CD14-positive monocyte (primary cell): Measurements from ENCODE around the gene EPN1. TPM values are rescaled to one million over a fixed set of nuclear protein-coding genes. Genes with fewer than 3 reads are reported as not detected.
A peak's percentile ranks its signal among the peaks of the same experiment; 100 is the strongest.

Experiments used
- DNase-seq, 3 donors: peaks; one replicate each; pipeline ENCODE4 v3.0.0-alpha.2; 2011 to 2022
- H2AFZ ChIP-seq: 2 replicates; pipeline ENCODE4 v1.6.0; 2012; ENCODE audit warnings: mild to moderate bottlenecking, low read depth, low read length, inconsistent platforms; ENCODE audit not compliant: insufficient read depth, poor library complexity, severe bottlenecking
- H3K27ac ChIP-seq, 2 donors: 1 replicate in 1 of 2; 2 replicates in 1 of 2; pipeline ENCODE4 v1.5.1; 2012 to 2013; ENCODE audit warnings: low read length in 2 of 2, control low read depth in 1 of 2, inconsistent platforms in 1 of 2, low read depth in 1 of 2, mild to moderate bottlenecking in 1 of 2
- H3K27me3 ChIP-seq, 2 donors: one replicate each; pipeline versions ENCODE4 v1.6.0 to v1.6.1; 2011 to 2013; ENCODE audit warnings: low read length in 2 of 2; ENCODE audit not compliant: control insufficient read depth in 2 of 2, insufficient read depth in 2 of 2
- H3K36me3 ChIP-seq, 2 donors: replicated peaks in 1 of 2; 1 replicate in 1 of 2; 2 replicates in 1 of 2; pipeline versions ENCODE4 v1.5.1 to v1.6.1; 2012 to 2013; ENCODE audit warnings: low read length in 2 of 2, control low read depth in 1 of 2, inconsistent platforms in 1 of 2, mild to moderate bottlenecking in 1 of 2; ENCODE audit not compliant: insufficient read depth in 2 of 2, control insufficient read depth in 1 of 2
- H3K4me1 ChIP-seq, 2 donors: 1 replicate in 1 of 2; 2 replicates in 1 of 2; pipeline versions ENCODE4 v1.5.1 to v1.6.1; 2012 to 2013; ENCODE audit warnings: low read length in 2 of 2, control low read depth in 1 of 2, inconsistent platforms in 1 of 2, mild to moderate bottlenecking in 1 of 2, moderate library complexity in 1 of 2; ENCODE audit not compliant: insufficient read depth in 2 of 2, control insufficient read depth in 1 of 2
- H3K4me2 ChIP-seq: replicated peaks from 2 replicates; pipeline ENCODE3; 2012; ENCODE audit warnings: low read length, moderate library complexity, mild to moderate bottlenecking; ENCODE audit not compliant: poor library complexity, severe bottlenecking; ENCODE audit errors: extremely low read depth
- H3K4me3 ChIP-seq, 3 experiments: fragments of 200-600 bp in 1 of 3; sonication (generic) in 1 of 3; replicated peaks in 1 of 3; 1 replicate in 2 of 3; 2 replicates in 1 of 3; pipeline ENCODE4 v1.5.1; 2011 to 2013; ENCODE audit warnings: low read length in 3 of 3, mild to moderate bottlenecking in 3 of 3, control low read depth in 2 of 3, low read depth in 2 of 3, inconsistent platforms in 1 of 3, moderate library complexity in 1 of 3
- H3K79me2 ChIP-seq: 2 replicates; pipeline ENCODE4 v1.6.0; 2012; ENCODE audit warnings: mild to moderate bottlenecking, control low read depth, inconsistent platforms, low read length, moderate library complexity; ENCODE audit not compliant: insufficient read depth
- H3K9ac ChIP-seq: 2 replicates; pipeline ENCODE4 v1.6.0; 2017; ENCODE audit warnings: low read length, mild to moderate bottlenecking; ENCODE audit not compliant: insufficient read depth, poor library complexity, severe bottlenecking
- H3K9me3 ChIP-seq, 2 donors: replicated peaks in 1 of 2; 1 replicate in 1 of 2; 2 replicates in 1 of 2; pipeline versions ENCODE4 v1.5.1 to v1.6.1; 2012 to 2013; ENCODE audit warnings: low read length in 2 of 2, control low read depth in 1 of 2; ENCODE audit not compliant: control insufficient read depth in 1 of 2, insufficient read depth in 1 of 2
- H4K20me1 ChIP-seq: 2 replicates; pipeline ENCODE4 v1.6.0; 2012; ENCODE audit warnings: mild to moderate bottlenecking, low read length, control low read depth, moderate library complexity; ENCODE audit not compliant: insufficient read depth
- H3K27ac Mint-ChIP-seq, 7 donors: one replicate each; pipeline ENCODE4 v1.8.0; 2020; ENCODE audit warnings: mild to moderate bottlenecking in 7 of 7, mixed read lengths in 7 of 7, moderate library complexity in 6 of 7, inconsistent platforms in 2 of 7
- H3K27me3 Mint-ChIP-seq, 3 donors: one replicate each; pipeline ENCODE4 v1.8.0; 2021 to 2022; ENCODE audit warnings: low read depth in 3 of 3, mild to moderate bottlenecking in 3 of 3, mixed read lengths in 3 of 3, moderate library complexity in 3 of 3, inconsistent platforms in 1 of 3
- H3K36me3 Mint-ChIP-seq, 2 donors: one replicate each; pipeline ENCODE4 v1.8.0; 2020; ENCODE audit warnings: mixed read lengths in 2 of 2, inconsistent platforms in 1 of 2, mild to moderate bottlenecking in 1 of 2
- H3K4me1 Mint-ChIP-seq: one replicate; pipeline ENCODE4 v1.8.0; 2020; ENCODE audit warnings: mild to moderate bottlenecking, mixed read lengths
- H3K4me3 Mint-ChIP-seq, 2 donors: one replicate each; pipeline ENCODE4 v1.8.0; 2020; ENCODE audit warnings: mild to moderate bottlenecking in 2 of 2, mixed read lengths in 2 of 2, moderate library complexity in 1 of 2
- H3K9me3 Mint-ChIP-seq, 7 donors: one replicate each; pipeline ENCODE4 v1.8.0; 2020 to 2022; ENCODE audit warnings: mixed read lengths in 7 of 7, mild to moderate bottlenecking in 6 of 7, moderate library complexity in 6 of 7, inconsistent platforms in 2 of 7
- WGBS: methylation state at CpG from one replicate; pipeline ENCODE4 v1.1.5; 2013; ENCODE audit warnings: missing lambda C conversion rate; ENCODE audit not compliant: insufficient coverage; 5-methylcytosine and 5-hydroxymethylcytosine counted together
- intact Hi-C, 2 donors: fragments of 100-400 bp; cut with micrococcal nuclease; formaldehyde crosslinking; loops; one replicate each; pipeline versions ENCODE4 v1.15.0 to v1.15.1; 2023
- polyA plus RNA-seq, 3 donors: library from polyadenylated mRNA; depleted of rRNA in 1 of 3; unstranded in 2 of 3; stranded (reverse) in 1 of 3; fragments of 300-500 nt in 2 of 3; fragments of >200 nt in 1 of 3; fragmentation: Illumina TruSeq in 2 of 3; gene quantifications; 1 replicate in 2 of 3; 2 replicates in 1 of 3; pipeline ENCODE4 v1.2.3, GENCODE V29; 2012 to 2021
- TF ChIP-seq, protein P1 (sequence below): fragments of 200-600 bp; IDR thresholded peaks from one replicate; pipeline ENCODE4 v1.8.0; 2022; ENCODE audit warnings: antibody characterized with exemption, mild to moderate bottlenecking

The EPN1 gene
- polyA plus RNA-seq, 3 donors: 18.7 to 75.2 (median 19.2) TPM

- peaks cover 0 to 7% (median 4%) of the 10 kb centered on the region in 7 donors for H3K9me3 Mint-ChIP-seq
- Histone ChIP-seq H3K27ac (peak overlapping the region in 1 of 2 donors; percentile 91), H3K79me2 (peaks cover 31% of the 10 kb centered on the region), H3K9me3 (peaks cover 0 to 3% of the 10 kb centered on the region in 2 donors), H3K27me3 (peaks cover 0 to 5% of the 10 kb centered on the region in 2 donors), H4K20me1 (peaks cover 12% of the 10 kb centered on the region), H3K9ac (peak overlapping the region; percentile 74), H3K4me1 (peaks cover 66 to 77% of the 10 kb centered on the region in 2 donors), H3K36me3 (peaks cover 11 to 13% of the 10 kb centered on the region in 2 donors), H3K4me2 (peak overlapping the region; percentile 96), H2AFZ (peak overlapping the region; percentile 74), H3K4me3 (peak overlapping the region; percentile 46 to 83 (median 59))
- peak overlapping the region in 6 of 7 donors; percentile 53 to 91 (median 81) for H3K27ac Mint-ChIP-seq
- peaks cover 62% of the 10 kb centered on the region for H3K4me1 Mint-ChIP-seq
- peak overlapping the region; percentile 87 to 91 for H3K4me3 Mint-ChIP-seq
- intact Hi-C loops: loop anchor here in 1 of 2 donors (5.0 kb wide), 1 partner anchor 37 kb away; the partner anchor contains the start of gene ZNF865
- WGBS: 67% methylated on average over 10 of the region's 12 CpGs
- DNase-seq: no peak
- peaks cover 7 to 29% (median 21%) of the 10 kb centered on the region in 3 donors for H3K27me3 Mint-ChIP-seq
- peaks cover 10 to 22% of the 10 kb centered on the region in 2 donors for H3K36me3 Mint-ChIP-seq
- TF ChIP-seq, protein P1, sequence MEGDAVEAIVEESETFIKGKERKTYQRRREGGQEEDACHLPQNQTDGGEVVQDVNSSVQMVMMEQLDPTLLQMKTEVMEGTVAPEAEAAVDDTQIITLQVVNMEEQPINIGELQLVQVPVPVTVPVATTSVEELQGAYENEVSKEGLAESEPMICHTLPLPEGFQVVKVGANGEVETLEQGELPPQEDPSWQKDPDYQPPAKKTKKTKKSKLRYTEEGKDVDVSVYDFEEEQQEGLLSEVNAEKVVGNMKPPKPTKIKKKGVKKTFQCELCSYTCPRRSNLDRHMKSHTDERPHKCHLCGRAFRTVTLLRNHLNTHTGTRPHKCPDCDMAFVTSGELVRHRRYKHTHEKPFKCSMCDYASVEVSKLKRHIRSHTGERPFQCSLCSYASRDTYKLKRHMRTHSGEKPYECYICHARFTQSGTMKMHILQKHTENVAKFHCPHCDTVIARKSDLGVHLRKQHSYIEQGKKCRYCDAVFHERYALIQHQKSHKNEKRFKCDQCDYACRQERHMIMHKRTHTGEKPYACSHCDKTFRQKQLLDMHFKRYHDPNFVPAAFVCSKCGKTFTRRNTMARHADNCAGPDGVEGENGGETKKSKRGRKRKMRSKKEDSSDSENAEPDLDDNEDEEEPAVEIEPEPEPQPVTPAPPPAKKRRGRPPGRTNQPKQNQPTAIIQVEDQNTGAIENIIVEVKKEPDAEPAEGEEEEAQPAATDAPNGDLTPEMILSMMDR: no peak
These were observed 30.7 kb upstream of the EPN1 start for GRCh38 chr19:55644191-55644833.

DNA sequence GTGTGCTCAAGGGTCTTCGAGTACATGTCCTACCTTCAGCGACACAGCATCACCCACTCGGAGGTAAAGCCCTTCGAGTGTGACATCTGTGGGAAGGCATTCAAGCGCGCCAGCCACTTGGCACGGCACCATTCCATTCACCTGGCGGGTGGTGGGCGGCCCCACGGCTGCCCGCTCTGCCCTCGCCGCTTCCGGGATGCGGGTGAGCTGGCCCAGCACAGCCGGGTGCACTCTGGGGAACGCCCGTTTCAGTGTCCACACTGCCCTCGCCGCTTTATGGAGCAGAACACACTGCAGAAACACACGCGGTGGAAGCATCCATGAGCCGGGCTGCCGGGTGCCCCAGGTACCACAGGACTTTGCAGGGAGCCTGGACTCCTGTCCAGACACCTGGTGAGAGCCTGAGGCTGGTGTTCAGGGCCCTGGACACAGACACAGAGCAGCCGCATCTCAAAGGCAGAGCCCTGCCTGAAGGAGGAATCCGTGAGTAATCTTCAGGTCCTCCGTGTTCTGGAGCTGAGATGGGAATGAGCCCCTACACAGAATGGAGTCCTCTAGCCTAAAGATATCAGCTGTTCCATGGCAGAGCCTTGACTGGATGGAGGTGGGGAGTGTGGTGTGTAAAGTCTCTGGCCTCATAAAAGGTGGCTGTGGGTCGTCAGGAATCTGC lies 30.0 kb upstream of the EPN1 start:
- Mint-ChIP-seq H3K27ac (peak overlapping the region in 1 of 7 donors; percentile 23), H3K4me3 (no peak overlapping the region), H3K9me3 (peaks cover 0 to 7% (median 4%) of the 10 kb centered on the region in 7 donors), H3K27me3 (peaks cover 7 to 31% (median 19%) of the 10 kb centered on the region in 3 donors), H3K4me1 (peaks cover 63% of the 10 kb centered on the region), H3K36me3 (peaks cover 10 to 22% of the 10 kb centered on the region in 2 donors)
- Histone ChIP-seq H2AFZ (no peak overlapping the region), H3K4me1 (peaks cover 61 to 71% of the 10 kb centered on the region in 2 donors), H3K9me3 (peaks cover 0 to under 1% of the 10 kb centered on the region in 2 donors), H3K79me2 (peaks cover 31% of the 10 kb centered on the region), H3K4me2 (peak overlapping the region; percentile 96), H3K9ac (peak overlapping the region; percentile 74), H3K4me3 (no peak overlapping the region), H3K36me3 (peaks cover 11 to 13% of the 10 kb centered on the region in 2 donors), H3K27me3 (peaks cover 0 to 5% of the 10 kb centered on the region in 2 donors), H3K27ac (peak overlapping the region in 1 of 2 donors; percentile 91), H4K20me1 (peaks cover 10% of the 10 kb centered on the region)
- no peak for DNase-seq
- WGBS: 98% methylated on average over 25 of the region's 28 CpGs
- TF ChIP-seq, protein P1: no peak
- intact Hi-C loops: loop anchor here in 1 of 2 donors (5.0 kb wide), 1 partner anchor 38 kb away; the partner anchor contains the start of gene ZNF865
